ENCODE measurements around the gene CFAP46.

The CFAP46 gene

GRCh38 chr10:132881186-132881920 is 61.0 kb downstream of the CFAP46 start:
- no peak for TF ChIP-seq CTCF (conservative IDR thresholded peaks at IDR 0.05; ENCODE audit: control insufficient read depth, insufficient read depth, low read depth, low read length)
- H3K4me3 ChIP-seq (ENCODE audit: control insufficient read depth, low read depth, low read length) = no peak overlapping the region
- DNase-seq (ENCODE audit: low read depth) = no peak

GRCh38 chr10:132880128-132880981 is 62.0 kb downstream of the CFAP46 start:
- TF ChIP-seq CTCF (conservative IDR thresholded peaks at IDR 0.05; ENCODE audit: control insufficient read depth, insufficient read depth, low read depth, low read length) = no peak
- no peak for DNase-seq (ENCODE audit: low read depth)
- H3K4me3 ChIP-seq (ENCODE audit: control insufficient read depth, low read depth, low read length) = no peak overlapping the region

GRCh38 chr10:132879408-132880127 is 62.8 kb downstream of the CFAP46 start:
- no peak for TF ChIP-seq CTCF (conservative IDR thresholded peaks at IDR 0.05; ENCODE audit: control insufficient read depth, insufficient read depth, low read depth, low read length)
- DNase-seq (ENCODE audit: low read depth) = no peak
- H3K4me3 ChIP-seq (ENCODE audit: control insufficient read depth, low read depth, low read length) = no peak overlapping the region

- no peak overlapping the region for H3K4me3 ChIP-seq (ENCODE audit: control insufficient read depth, low read depth, low read length)
- no peak for TF ChIP-seq CTCF (conservative IDR thresholded peaks at IDR 0.05; ENCODE audit: control insufficient read depth, insufficient read depth, low read depth, low read length)
- DNase-seq (ENCODE audit: low read depth) = peak; percentile 15
Observed at GRCh38 chr10:132878730-132879407, 63.5 kb downstream of the CFAP46 start.

- TF ChIP-seq CTCF (conservative IDR thresholded peaks at IDR 0.05; ENCODE audit: control insufficient read depth, insufficient read depth, low read depth, low read length) = no peak
- peak; percentile 33 for DNase-seq (ENCODE audit: low read depth)
- H3K4me3 ChIP-seq (ENCODE audit: control insufficient read depth, low read depth, low read length) = no peak overlapping the region
Observed at GRCh38 chr10:132878091-132878729, 64.2 kb downstream of the CFAP46 start.

GRCh38 chr10:132877473-132877872 is 64.9 kb downstream of the CFAP46 start:
- no peak overlapping the region for H3K4me3 ChIP-seq (ENCODE audit: control insufficient read depth, low read depth, low read length)
- no peak for DNase-seq (ENCODE audit: low read depth)
- no peak for TF ChIP-seq CTCF (conservative IDR thresholded peaks at IDR 0.05; ENCODE audit: control insufficient read depth, insufficient read depth, low read depth, low read length)
